ENCODE measurements around the gene CTNNA3.

DNA sequence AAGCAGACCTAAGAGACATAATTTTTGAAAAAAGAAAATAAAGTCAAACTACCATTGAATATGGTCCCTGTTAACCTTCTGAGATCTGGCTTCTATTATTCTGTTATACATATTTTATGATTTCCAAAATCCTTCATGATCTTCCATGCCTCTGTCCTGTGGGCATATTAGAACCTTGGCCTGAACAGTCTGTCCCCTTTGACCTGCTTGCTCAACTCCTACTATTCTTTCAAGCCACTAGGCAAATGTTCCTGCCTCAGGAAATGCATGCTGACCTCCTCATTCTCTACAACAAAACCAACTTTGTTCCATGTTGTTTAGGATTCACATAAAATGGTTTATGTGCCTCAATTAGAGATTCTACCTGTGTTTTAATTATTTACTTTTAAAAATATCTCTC is 1315.0 kb downstream of the CTNNA3 start:
- TF ChIP-seq YY1 (IDR thresholded peaks at IDR 0.05) (no peak), REST (IDR thresholded peaks at IDR 0.05) (no peak)
